Measurements from ENCODE around the gene APOA1. TPM values are rescaled to one million over a fixed set of nuclear protein-coding genes. Genes with fewer than 3 reads are reported as not detected.
"Not testable (repeated sequence)": the region's sequence is repeated elsewhere in the genome, so short reads cannot be mapped to it uniquely, and the experiment has no call there.

APOA1 gene
- total RNA-seq, 2 donors from 2014 or later: 0.84 TPM; not detected in 1

DNA sequence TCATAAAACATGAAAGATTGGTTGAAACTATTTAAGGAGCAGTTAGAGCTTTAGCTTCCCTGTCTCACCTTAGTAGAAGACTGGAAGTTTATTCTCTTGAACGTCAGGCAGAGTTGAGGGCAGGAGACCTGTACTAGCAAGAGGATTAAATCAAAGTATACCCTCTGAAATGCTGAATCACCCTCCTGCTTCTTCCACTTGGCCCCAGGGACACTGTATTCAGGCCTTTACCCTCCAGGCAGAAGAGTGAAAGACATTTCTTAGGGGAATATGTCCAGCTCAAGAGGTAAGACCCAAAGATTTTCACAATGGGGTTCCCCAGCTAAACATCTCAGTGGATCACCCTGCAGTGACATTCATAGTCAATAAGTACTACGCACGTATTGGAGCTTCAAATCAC, 26.2 kb downstream of the APOA1 start:
- ATAC-seq (peak; percentile 4 to 26), DNase-seq (ENCODE audit: low spot score in 2 of 2) (no peak)
- Mint-ChIP-seq H3K27ac (no peak overlapping the region), H3K9me3 (no peaks in the 10 kb centered on the region), H3K36me3 (no peaks in the 10 kb centered on the region)

DNA sequence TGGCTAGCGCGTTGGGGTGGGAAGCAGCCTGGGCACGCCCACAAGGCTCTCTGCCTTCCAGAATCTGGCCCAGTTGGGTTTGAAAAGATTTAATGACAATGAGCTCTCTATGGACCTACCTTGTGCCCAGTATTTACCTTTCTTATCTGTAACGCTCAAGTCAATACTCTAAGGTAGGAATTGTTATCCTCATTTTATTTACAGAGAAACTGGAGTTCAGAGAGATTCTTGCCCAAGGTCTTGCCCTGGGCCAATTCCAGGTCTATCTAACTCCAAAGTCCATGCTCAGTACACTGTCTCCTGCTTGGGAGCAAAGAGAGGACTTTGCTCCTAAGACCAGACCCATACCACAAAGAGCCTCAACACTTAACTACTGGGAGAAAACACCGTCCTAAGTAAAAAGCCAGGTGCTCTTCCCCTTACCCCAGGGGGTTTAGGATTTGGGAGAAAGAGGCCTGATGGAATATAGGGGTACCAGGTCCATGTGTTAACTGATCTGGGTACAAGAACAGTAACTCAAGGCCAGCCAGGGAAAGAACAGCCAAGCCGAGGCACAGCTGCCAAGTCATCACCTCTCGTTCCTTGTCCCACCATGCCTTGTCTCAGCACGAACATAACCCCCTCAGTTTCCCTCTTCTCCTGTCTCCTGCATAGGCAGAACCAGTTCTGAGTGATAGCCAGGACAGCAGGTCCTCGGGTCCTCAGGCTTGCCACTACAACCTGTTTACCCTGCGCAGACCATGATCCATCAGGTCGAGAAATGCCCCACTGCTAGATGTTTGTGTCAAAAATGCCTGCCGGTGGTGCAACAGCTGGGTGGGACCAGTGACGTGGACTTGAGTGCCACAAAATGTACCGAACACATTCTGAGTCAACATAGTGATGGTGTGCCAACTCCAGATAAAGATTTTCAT, 28.9 kb downstream of the APOA1 start:
- no peaks in the 10 kb centered on the region for H3K36me3 Mint-ChIP-seq
- H3K9me3 Mint-ChIP-seq: no peaks in the 10 kb centered on the region
- H3K27ac Mint-ChIP-seq: no peak overlapping the region
- ATAC-seq: no peak
- DNase-seq (ENCODE audit: low spot score in 2 of 2): no peak

DNA sequence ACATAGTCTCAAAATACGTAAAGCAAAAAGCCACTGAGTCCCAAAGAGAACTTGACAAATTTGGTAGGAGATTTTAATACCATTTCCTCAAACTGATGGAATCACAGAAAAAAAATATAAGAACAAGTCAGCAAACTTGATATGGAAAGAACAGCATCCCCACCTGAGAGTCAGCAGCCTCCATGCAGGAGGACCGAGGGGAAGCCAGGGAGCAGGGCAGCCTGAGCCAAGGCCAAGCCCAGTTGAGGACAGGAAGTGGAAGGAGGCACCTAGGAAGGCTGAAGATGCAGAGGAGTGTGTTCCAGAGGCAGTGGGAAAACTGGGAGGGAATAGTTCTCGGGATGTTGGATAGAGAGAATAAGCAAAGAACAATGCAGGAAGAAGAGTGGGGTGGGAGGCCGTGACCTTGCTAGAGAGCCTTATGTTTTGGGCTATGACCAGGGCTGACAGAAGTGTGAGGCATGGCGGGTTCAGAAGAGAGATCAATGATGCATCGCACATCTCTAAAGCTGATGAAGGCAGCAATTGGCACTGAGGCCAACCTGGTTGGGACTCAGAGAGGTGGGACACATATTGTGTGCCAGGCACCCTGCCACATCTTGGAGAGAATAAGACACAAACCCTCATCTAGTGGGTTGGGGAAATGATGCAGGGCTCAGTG, 29.7 kb downstream of the APOA1 start:
- ATAC-seq (no peak), DNase-seq (ENCODE audit: low spot score in 2 of 2) (no peak)
- no peaks in the 10 kb centered on the region for H3K9me3 Mint-ChIP-seq
- no peaks in the 10 kb centered on the region for H3K36me3 Mint-ChIP-seq
- no peak overlapping the region for H3K27ac Mint-ChIP-seq

DNA sequence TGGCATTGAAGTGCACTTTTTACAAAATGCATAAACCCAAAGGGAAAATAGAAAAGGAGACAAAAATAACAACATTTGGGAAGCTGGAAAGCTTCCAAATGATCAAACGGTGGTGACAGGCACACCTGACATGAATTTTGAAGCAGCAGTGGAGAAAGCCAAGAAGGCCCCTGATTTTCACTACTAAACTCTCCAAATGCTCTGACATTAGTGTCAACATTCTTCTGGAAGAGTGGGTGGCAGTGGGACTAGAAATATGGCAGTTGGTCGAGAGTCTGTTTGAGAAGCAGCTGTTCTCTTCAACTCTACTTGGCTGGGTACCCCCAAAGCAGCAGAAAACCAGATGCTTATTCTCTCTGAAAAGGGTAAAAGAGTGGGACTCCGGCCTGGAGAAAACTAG, 33.4 kb downstream of the APOA1 start:
- DNase-seq (ENCODE audit: low spot score in 2 of 2) (no peak), ATAC-seq (no peak)
- Mint-ChIP-seq H3K36me3 (no peaks in the 10 kb centered on the region), H3K9me3 (no peaks in the 10 kb centered on the region), H3K27ac (no peak overlapping the region)

DNA sequence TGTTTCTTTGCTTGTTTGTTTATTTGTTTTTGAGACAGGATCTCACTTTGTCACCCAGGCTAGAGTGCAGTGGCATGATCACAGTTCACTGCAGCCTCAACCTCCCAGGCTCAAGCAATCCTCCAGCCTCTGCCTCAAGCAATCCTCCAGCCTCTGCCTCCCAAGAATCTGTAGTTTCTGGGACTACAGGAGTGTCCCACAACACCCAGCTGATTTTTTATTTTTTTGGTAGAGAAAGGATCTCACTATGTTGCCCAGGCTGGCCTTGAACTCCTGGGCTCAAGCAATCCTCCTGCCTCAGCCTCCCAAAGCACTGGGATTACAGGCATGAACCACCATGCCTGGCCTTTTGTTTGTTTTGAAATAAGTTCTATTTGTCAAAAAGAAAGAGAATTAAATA, 35.8 kb downstream of the APOA1 start:
- not testable (repeated sequence) for H3K9me3 Mint-ChIP-seq; H3K36me3 Mint-ChIP-seq; H3K27ac Mint-ChIP-seq; ATAC-seq; DNase-seq (ENCODE audit: low spot score in 2 of 2)

DNA sequence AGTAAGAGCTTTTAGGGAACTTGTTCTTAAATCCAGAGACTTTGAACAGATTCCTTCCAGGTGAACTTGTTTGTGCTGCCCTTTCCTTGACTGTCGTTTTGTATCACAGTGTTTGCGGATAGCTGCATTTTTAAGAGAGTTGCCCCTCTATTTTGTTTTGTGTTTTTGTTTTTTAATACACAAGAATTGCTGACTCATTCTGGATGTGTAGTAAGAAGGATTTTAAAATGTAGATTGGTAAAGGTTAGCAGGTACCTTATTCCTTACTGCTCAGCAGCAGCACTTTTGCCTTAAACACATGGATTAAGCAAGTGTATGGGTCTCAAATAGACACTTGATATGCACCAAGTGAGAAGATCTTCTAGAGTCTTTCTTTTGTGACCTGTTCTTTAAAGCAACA, 36.8 kb downstream of the APOA1 start:
- Mint-ChIP-seq H3K9me3 (no peaks in the 10 kb centered on the region), H3K27ac (no peak overlapping the region), H3K36me3 (no peaks in the 10 kb centered on the region)
- DNase-seq (ENCODE audit: low spot score in 2 of 2): no peak
- no peak for ATAC-seq

DNA sequence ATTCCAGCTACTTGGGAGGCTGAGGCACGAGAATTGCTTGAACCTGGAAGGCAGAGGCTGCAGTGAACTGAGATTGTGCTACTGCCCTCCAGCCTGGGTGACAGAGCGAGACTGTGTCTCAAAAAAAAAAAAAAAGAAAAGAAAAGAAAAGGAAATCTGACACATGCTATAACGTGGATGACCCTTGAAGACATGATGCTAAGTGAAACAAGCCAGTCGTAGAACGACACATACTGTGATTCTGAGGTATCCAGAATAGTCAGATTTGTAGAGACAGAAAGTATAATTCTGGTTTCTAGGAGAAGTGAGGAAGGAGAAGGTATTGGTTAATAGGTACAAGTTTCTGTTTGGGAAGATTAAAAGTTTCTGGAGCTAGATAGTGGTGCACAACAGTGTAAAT, 39.1 kb downstream of the APOA1 start:
- Mint-ChIP-seq H3K27ac (no peak overlapping the region), H3K9me3 (no peaks in the 10 kb centered on the region), H3K36me3 (no peaks in the 10 kb centered on the region)
- ATAC-seq (peak; percentile 62 to 98), DNase-seq (ENCODE audit: low spot score in 2 of 2) (no peak)

DNA sequence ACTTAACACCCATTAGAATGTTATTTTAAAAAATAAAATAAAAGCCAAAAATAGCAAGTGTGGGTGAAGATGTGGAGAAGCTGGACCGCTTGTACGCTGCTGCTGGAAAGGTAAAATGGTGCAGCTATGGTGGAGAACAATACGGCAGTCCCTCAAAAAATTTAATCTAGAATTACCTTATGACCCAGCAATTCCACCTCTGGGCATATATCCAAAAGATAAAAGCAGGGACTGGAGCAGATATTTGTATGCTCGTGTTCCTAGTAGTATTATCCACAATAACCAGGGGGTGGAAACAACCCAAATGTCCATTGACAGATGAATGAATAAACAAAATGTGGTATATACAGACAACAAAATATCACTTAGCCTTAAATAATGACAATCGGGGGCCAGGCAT, 39.6 kb downstream of the APOA1 start:
- ATAC-seq (no peak), DNase-seq (ENCODE audit: low spot score in 2 of 2) (no peak)
- Mint-ChIP-seq H3K9me3 (no peaks in the 10 kb centered on the region), H3K36me3 (no peaks in the 10 kb centered on the region), H3K27ac (no peak overlapping the region)

DNA sequence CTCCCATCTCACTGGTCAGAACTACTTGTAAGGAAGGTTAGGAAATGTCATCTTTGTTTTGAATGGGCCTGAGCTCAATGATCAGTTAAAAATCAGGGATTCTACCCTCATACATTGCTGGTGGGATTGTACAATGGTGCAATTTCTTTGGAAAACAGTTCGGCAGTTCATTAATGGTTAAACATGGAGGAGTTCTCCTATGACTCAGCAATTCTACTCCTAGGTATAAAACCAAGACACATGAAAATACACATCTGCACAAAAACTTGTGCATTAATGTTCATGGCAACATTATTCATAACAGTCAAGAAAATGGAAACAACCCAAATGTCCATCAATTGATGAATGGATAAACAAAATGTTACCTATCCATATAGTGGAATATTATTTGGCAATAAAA, 40.9 kb downstream of the APOA1 start:
- no peak for ATAC-seq
- Mint-ChIP-seq H3K9me3 (no peaks in the 10 kb centered on the region), H3K27ac (peak overlapping the region in 1 of 2 donors; percentile 21), H3K36me3 (no peaks in the 10 kb centered on the region)
- no peak for DNase-seq (ENCODE audit: low spot score in 2 of 2)

DNA sequence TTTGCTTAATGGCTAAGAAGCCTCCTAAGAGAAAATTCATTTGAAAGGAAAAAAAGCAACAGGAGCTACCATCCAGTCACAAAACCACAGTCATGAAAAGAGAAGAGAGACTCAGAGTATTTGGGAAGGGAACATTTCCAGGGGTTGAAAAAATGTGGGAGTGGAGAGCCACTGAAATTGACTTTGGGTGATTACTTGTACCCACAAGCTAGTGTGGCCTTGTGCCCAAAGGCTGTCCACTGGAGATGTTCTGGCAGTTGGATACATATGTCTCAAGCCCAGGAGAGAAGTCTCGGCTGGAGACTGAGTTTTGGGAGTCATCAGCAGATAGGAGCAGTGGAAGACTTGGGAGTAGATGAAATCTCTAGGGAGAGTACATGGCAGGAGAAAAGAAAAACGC, 42.6 kb downstream of the APOA1 start:
- DNase-seq (ENCODE audit: low spot score in 2 of 2): no peak
- Mint-ChIP-seq H3K9me3 (no peaks in the 10 kb centered on the region), H3K27ac (no peak overlapping the region), H3K36me3 (no peaks in the 10 kb centered on the region)
- ATAC-seq: no peak

DNA sequence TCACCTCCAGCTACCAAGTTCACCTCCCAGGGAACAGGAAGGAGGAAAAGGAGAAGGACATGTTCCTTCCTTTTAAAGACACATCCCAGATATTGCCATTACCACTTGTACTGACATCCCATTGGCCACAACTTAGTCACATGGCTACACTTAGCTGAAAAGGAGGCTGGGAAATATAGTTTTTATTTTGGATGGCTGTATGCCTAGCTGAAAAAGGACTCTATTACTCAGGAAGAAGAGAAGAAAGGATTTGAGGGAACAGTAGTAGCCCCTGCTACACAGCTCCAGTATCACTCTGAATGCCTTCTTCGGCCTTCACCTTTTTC, 43.7 kb downstream of the APOA1 start:
- Mint-ChIP-seq H3K9me3 (no peaks in the 10 kb centered on the region), H3K36me3 (no peaks in the 10 kb centered on the region), H3K27ac (no peak overlapping the region)
- DNase-seq (ENCODE audit: low spot score in 2 of 2) (no peak), ATAC-seq (no peak)

DNA sequence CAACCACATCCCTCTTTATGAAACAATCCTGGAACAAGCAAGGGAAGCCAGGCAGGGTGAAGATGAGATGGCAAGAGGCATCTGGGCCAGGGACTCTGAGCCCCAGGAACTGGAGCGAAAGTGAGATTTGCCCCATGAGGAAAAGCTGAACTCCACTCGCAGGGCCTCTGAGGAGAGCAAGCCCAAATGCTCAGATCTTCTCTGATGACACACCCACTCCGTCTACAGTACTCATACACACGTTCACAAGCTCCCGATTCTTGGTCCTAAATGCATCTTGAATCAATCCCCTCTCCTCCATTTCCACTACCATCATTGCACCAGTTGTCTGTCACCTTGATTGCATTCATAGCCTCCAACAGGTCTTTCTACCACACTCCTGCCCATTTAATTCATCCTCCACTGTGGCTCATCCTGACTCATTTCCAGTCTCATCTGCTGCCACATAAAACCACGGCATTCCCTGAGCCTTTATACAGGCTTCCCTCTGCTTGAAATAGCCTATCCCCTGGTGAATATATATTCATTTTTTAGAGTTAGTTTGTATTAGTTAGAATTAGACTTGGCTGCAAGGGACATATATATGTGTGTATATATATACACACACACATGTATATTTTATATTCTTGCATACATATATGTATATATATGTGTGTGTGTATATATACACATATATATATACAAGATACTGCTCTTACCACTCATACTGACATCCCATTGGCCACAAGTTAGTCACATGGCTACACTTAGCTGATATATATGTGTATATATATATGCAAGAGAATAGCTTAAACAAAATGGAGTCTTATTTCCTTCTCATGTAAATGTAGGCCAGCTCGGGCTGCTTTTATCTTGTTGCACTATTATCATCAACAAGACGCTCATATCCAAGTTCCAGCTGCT, 44.3 kb downstream of the APOA1 start:
- ATAC-seq (no peak), DNase-seq (ENCODE audit: low spot score in 2 of 2) (no peak)
- Mint-ChIP-seq H3K36me3 (peaks cover 0 to 2% of the 10 kb centered on the region in 2 donors), H3K27ac (no peak overlapping the region), H3K9me3 (no peaks in the 10 kb centered on the region)

DNA sequence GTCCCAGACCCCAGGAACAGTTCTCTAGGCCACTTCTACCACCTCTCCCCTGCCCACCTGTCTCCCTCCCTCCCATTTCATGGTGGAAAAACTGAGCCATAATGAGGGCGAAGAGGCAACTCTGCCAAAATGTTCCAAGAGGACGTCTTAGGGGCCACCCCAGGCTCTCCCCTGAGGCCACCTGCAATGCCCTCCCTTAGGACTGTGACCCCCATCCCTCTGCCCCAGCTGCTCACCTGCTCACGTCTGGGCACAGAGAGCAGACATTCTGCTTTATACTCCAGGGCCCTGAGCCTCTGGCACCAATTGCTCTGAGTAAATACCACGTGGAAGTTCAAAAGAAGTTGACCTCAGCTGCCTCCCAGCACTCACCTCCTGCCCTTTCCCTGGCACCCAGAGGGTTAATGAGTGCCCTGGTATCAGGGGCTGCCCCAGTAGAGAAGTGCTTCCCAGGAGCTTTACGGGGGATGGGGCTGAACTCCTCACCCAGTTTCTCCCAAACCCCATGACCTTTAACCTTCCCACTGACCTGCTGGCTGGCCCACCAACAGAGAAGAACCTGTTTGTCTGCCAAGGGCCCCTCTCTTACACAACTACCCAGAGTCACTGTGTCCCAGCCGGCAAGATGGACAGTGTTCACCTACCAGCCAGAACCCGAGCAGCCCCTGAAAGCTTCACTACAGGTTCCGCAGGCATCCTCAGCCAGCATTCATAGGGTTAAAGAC, 45.1 kb downstream of the APOA1 start:
- H3K9me3 Mint-ChIP-seq: no peaks in the 10 kb centered on the region
- peaks cover 1 to 7% of the 10 kb centered on the region in 2 donors for H3K36me3 Mint-ChIP-seq
- ATAC-seq: no peak
- no peak for DNase-seq (ENCODE audit: low spot score in 2 of 2)
- H3K27ac Mint-ChIP-seq: no peak overlapping the region

DNA sequence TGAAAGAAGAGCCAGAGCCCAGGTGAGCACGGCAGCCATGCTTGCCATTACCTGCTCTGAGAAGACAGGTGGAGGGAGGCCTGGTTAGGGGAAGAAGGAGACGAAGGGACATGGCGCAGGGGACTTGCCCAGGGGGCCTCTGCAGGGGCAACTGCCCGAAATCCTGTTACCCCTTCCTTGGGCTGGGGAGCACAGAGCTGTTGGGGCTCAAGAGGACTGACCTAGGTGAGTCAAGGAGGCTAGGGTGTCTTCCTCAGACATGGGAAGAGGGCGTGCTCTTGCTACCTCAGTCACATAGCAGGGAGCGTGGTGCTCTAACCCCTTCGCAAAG, 45.6 kb downstream of the APOA1 start, which contains the start of gene APOA5:
Gene APOA5 (minus strand): TSS at position 67 of the 331 bp plus-strand sequence. CDS start 19 bp downstream, at position 48.
- DNase-seq (ENCODE audit: low spot score in 2 of 2) (no peak), ATAC-seq (no peak)
- H3K36me3 Mint-ChIP-seq: peaks cover 7 to 12% of the 10 kb centered on the region in 2 donors
- H3K27ac Mint-ChIP-seq: no peak within 1 kb of the TSS
- no peaks in the 10 kb centered on the region for H3K9me3 Mint-ChIP-seq

DNA sequence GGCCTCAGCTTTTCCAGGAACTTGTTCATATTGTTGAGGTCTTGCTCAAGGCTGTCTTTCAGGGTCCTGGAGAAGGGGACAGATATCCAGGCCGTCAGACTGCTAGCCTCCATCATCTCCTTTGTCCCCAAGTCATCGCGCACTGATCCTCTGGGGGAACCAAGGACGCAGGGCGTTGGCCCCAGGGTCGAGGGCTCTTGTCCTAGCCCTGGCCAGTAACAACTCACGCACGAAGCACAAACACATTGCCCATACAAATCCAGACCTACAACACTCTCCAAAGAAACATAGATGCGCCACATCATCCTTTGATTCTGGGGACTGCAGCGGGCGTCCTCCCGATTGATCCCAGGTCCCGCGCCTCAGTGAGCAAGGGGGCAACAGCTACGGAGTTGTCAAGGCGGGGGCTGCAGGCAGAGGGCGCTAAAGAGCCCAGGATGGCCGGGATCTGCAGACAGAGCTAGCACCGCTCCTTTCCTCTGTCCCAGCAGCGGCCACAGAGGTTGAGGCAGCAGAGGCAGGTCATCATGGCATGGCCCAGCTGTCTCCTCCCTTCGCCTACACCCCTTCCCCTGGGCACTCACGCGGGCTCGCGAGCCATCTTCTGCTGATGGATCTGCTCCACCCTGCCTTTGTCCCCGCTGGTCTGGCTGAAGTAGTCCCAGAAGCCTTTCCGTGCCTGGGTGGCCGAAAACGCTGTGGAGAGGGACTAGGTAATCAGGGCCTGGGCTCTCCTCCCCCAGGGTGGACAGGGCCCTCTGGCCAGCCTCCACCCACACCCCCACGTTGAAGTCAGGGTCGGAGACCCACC, 46.2 kb downstream of the APOA1 start:
- DNase-seq (ENCODE audit: low spot score in 2 of 2): peak; percentile 73 to 86
- peak; percentile 56 to 75 for ATAC-seq
- no peaks in the 10 kb centered on the region for H3K9me3 Mint-ChIP-seq
- no peak overlapping the region for H3K27ac Mint-ChIP-seq
- peaks cover 7 to 17% of the 10 kb centered on the region in 2 donors for H3K36me3 Mint-ChIP-seq

Data from activated naive CD4-positive, alpha-beta T cell treated with anti-CD3 and anti-CD28 coated beads, Interleukin-2, amount 50 U/mL, for 72 hours (primary cell).